Bronchial smooth muscle cell (primary cell): ENCODE results near the gene PHF23. TPM values are rescaled to one million over a fixed set of nuclear protein-coding genes. Genes with fewer than 3 reads are reported as not detected.

ENCODE experiments used
- total RNA-seq: library from RNA; depleted of rRNA; stranded (reverse); fragments of >200 nt; gene quantifications from 2 replicates; pipeline ENCODE4 v1.2.1, GENCODE V29; 2014

PHF23 gene
- 29.5 and 39.6 TPM in 2 replicates for total RNA-seq

DNA sequence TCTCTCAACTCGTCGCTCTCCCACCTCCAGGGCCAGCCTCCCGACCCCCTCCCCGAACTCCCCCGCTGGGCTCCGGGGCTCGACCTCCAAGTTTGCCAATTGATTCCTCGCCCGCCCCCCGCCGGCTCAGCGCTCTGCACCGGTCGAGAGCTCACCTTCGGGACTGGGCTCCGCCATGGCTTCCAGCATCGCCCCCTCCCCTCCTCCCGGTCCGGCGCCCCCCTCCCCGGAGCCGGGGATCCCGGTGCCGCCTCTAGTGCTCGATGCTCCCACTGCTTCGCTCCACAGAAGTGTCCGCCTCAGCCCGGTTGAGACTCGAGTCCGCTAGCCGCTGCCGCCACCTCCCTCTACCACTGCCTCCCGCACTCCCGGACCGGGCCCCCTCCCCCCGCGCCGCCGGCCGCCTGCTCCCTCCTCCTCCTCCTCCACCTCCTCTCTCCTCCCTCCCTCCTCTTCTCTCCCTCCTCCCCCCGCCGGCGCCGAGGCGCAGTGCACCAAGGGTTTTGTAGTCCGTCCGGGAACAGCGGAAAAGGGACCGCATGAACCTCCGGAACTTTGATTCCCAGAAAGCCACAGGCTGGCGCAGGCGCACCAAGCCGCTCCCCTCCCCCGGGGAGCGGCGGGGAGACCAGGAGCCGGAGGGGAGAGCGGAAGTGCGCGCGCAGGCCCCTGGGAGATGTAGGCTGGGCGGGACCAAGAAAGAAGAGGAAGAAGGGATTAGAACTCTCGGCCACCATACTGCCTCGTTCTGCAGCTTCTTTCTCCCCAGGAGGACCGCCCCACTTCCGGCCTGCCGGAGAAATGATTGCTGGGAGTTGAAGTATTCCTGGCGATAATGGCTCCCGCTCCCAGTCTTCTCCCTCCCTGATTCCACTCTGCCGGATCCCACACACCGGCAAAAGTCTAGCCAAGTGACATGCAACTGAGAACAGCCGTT, at the start of gene PHF23:
PHF23 (minus strand) TSS at position 367 of the 937 bp plus-strand sequence; CDS start at position 189, 178 bp downstream.

DNA sequence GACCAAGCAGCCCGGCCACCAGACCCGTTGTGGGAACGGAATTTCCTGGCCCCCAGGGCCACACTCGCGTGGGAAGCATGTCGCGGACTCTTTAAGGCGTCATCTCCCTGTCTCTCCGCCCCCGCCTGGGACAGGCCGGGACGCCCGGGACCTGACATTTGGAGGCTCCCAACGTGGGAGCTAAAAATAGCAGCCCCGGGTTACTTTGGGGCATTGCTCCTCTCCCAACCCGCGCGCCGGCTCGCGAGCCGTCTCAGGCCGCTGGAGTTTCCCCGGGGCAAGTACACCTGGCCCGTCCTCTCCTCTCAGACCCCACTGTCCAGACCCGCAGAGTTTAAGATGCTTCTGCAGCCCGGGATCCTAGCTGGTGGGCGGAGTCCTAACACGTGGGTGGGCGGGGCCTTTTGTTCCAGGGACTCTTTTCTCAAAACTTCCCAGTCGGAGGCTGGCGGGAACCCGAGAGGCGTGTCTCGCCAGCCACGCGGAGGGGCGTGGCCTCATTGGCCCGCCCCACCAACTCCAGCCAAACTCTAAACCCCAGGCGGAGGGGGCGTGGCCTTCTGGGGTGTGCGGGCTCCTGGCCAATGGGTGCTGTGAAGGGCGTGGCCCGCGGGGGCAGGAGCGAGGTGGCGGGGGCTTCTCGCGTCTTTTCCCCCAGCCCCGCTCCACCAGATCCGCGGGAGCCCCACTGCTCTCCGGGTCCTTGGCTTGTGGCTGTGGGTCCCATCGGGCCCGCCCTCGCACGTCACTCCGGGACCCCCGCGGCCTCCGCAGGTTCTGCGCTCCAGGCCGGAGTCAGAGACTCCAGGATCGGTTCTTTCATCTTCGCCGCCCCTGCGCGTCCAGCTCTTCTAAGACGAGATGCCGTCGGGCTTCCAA, 42.1 kb upstream of the PHF23 start, which contains the start of gene SLC2A4:
SLC2A4 (plus strand) TSS at position 645 of the 879 bp plus-strand sequence; CDS start at position 862, 217 bp downstream.

GRCh38 chr17:7262192-7262934, 23.1 kb upstream of the PHF23 start, which contains the start of gene CLDN7:
Gene CLDN7 (minus strand): TSS chr17:7262478. CDS start chr17:7262043, 435 bp downstream.

GRCh38 chr17:7252176-7253043, 13.2 kb upstream of the PHF23 start, which contains the start of gene ELP5:
Gene ELP5 (plus strand): TSS chr17:7252215. CDS start chr17:7252551, 336 bp downstream.

GRCh38 chr17:7251661-7252175, 12.5 kb upstream of the PHF23 start, which contains the start of gene CTDNEP1:
Gene CTDNEP1 (minus strand): TSS chr17:7251734. CDS start chr17:7251296, 438 bp downstream.

DNA sequence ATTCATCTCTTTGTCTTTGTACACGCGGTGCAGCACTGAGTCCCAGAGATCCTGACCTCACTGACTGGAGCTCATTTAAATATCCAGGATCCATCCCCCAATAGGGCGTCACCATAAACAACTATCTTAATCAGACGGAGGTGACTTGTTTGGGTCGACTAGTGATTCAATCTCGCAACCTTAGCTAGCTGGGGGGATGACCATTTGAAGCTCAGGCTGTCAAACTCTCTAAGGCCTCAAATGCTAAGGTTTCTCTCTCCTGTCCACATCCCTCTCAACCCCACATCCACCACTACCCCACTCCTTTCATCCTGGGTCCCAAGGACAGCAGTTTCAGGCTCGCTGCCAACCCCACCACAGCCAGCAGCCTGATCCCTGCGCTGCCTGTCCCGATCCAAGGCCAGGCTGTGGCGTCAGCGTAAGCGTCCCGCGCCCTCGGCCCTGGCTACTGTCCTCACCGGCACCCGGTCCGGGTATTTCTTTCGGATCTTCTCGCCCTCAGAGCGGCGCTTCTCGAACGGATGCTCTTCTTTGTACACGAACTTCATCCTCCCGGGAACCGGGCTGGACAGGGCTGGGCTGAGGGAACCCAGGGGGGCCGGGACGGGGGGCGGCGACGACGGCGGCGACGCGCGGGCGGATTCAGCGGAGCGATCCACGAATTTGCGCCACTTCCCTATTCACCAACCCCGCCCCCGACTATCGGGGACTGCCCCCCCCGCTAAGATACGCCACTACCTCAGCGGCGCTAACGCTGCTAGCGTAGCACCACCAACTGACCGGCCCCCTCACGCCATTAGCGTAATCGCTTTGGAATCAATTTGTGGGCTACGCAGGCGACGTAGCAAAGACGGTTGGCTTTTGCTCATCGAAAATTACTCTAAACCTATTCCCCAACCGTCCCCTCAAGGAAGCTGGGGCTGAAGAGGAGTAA, 2.8 kb upstream of the PHF23 start, which contains the start of gene GABARAP:
GABARAP (minus strand) TSS at position 667 of the 934 bp plus-strand sequence; CDS start at position 548, 119 bp downstream.

GRCh38 chr17:7234083-7234951, 4.9 kb downstream of the PHF23 start, which contains the start of gene DVL2:
Gene DVL2 (minus strand): TSS chr17:7234517. CDS start chr17:7234262, 255 bp downstream.

DNA sequence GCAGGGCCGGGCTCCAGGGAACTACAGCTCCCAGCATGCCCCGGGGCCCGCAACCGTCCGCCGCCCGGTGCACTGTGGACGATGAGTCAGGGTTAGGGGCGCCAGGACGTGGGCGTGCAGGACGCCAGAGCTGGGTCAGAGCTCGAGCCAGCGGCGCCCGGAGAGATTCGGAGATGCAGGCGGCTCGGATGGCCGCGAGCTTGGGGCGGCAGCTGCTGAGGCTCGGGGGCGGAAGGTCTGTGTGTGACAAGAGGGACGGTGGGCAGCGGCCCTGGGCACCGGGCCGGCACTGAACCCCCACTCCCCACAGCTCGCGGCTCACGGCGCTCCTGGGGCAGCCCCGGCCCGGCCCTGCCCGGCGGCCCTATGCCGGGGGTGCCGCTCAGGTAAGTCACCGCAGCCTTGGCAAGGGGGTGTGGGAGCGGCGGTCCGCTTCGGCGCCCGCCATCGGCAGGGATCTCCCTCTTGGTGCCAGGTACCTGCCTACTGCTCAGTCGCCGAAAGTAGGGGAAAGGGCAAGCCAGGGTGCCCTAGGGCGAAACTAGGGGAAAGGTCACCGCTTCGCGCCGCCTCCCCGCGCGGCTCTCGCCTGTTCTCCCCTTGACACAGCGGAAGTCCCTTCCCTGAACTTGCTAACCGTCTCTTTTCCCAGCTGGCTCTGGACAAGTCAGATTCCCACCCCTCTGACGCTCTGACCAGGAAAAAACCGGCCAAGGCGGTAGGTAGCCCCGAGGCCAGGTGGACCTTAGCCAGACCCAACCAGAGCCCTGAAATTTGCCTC, 19.3 kb downstream of the PHF23 start, which contains the start of the genes ACADVL and DLG4:
ACADVL (plus strand) TSS at position 127 of the 781 bp plus-strand sequence; CDS start at position 174, 47 bp downstream.
DLG4 (minus strand) TSS at position 25 of the 781 bp plus-strand sequence.

Other genes with a start within 250 kb of the PHF23 start
- gene ALOX12, start 243.4 kb downstream of the PHF23 start, total RNA-seq = 0.09 TPM in 1 of 2 replicates, not detected in the other
- 28.1 and 30.4 TPM in 2 replicates for gene RNASEK, start 226.8 kb downstream of the PHF23 start, total RNA-seq
- gene BCL6B, start 216.4 kb downstream of the PHF23 start, total RNA-seq = under 0.01 and 0.16 TPM in 2 replicates
- 0.26 and 0.47 TPM in 2 replicates for gene SLC16A13, start 203.4 kb downstream of the PHF23 start, total RNA-seq
- 0.16 and 0.26 TPM in 2 replicates for gene SLC16A11, start 195.4 kb downstream of the PHF23 start, total RNA-seq
- not detected in 2 replicates for gene CLEC10A, start 159.2 kb downstream of the PHF23 start, total RNA-seq
- gene ASGR2, start 124.6 kb downstream of the PHF23 start, total RNA-seq = not detected in 2 replicates
- 0.86 and 1.6 TPM in 2 replicates for gene ASGR1, start 60.1 kb downstream of the PHF23 start, total RNA-seq
- gene DLG4, start 19.6 kb downstream of the PHF23 start, total RNA-seq = 14.3 and 16.3 TPM in 2 replicates
- 233 and 286 TPM in 2 replicates for gene ACADVL, start 19.5 kb downstream of the PHF23 start, total RNA-seq
- gene DVL2, start 4.9 kb downstream of the PHF23 start, total RNA-seq = 106 and 115 TPM in 2 replicates
- 192 and 205 TPM in 2 replicates for gene GABARAP, start 3.0 kb upstream of the PHF23 start, total RNA-seq
- gene CTDNEP1, start 12.3 kb upstream of the PHF23 start, total RNA-seq = 19.1 and 23.0 TPM in 2 replicates
- 19.9 and 22.9 TPM in 2 replicates for gene ELP5, start 12.8 kb upstream of the PHF23 start, total RNA-seq
- gene CLDN7, start 23.0 kb upstream of the PHF23 start, total RNA-seq = 4.2 and 16.5 TPM in 2 replicates
- gene SLC2A4, start 42.3 kb upstream of the PHF23 start, total RNA-seq = 0.09 and 0.16 TPM in 2 replicates
- 0.09 TPM in 1 of 2 replicates, not detected in the other for gene YBX2, start 55.2 kb upstream of the PHF23 start, total RNA-seq
- gene EIF5A, start 68.2 kb upstream of the PHF23 start, total RNA-seq = 435 and 499 TPM in 2 replicates
- 22.5 and 47.1 TPM in 2 replicates for gene GPS2, start 75.9 kb upstream of the PHF23 start, total RNA-seq
- 18.9 and 25.7 TPM in 2 replicates for gene NEURL4, start 89.9 kb upstream of the PHF23 start, total RNA-seq
- 3.3 and 5.2 TPM in 2 replicates for gene ACAP1, start 97.1 kb upstream of the PHF23 start, total RNA-seq
- 4.6 and 5.4 TPM in 2 replicates for gene KCTD11, start 112.7 kb upstream of the PHF23 start, total RNA-seq
- gene TMEM95, start 115.7 kb upstream of the PHF23 start, total RNA-seq = not detected in 2 replicates
- 0.09 and 0.32 TPM in 2 replicates for gene TNK1, start 141.6 kb upstream of the PHF23 start, total RNA-seq
- gene PLSCR3, start 155.1 kb upstream of the PHF23 start, total RNA-seq = 15.5 and 15.9 TPM in 2 replicates
- 70.3 and 140 TPM in 2 replicates for gene TMEM256, start 164.6 kb upstream of the PHF23 start, total RNA-seq
- gene NLGN2, start 168.4 kb upstream of the PHF23 start, total RNA-seq = 6.8 and 7.1 TPM in 2 replicates
- gene SPEM1, start 180.9 kb upstream of the PHF23 start, total RNA-seq = 0.16 TPM in 1 of 2 replicates, not detected in the other
- not detected in 2 replicates for gene SPEM2, start 186.2 kb upstream of the PHF23 start, total RNA-seq
- not detected in 2 replicates for gene SPEM3, start 189.4 kb upstream of the PHF23 start, total RNA-seq
- gene TMEM102, start 196.0 kb upstream of the PHF23 start, total RNA-seq = 0.60 and 2.4 TPM in 2 replicates
- gene FGF11, start 200.1 kb upstream of the PHF23 start, total RNA-seq = 1.0 and 1.1 TPM in 2 replicates
- gene CHRNB1, start 205.6 kb upstream of the PHF23 start, total RNA-seq = 8.8 and 10.1 TPM in 2 replicates
- 12.5 and 16.4 TPM in 2 replicates for gene ZBTB4, start 240.2 kb upstream of the PHF23 start, total RNA-seq
- not detected in 2 replicates for gene SLC35G6, start 242.0 kb upstream of the PHF23 start, total RNA-seq
- gene POLR2A, start 244.9 kb upstream of the PHF23 start, total RNA-seq = 107 and 113 TPM in 2 replicates